Natural killer cell (primary cell): Measurements from ENCODE around the gene S1PR2. TPM values are rescaled to one million over a fixed set of nuclear protein-coding genes. Genes with fewer than 3 reads are reported as not detected.

Source experiments
- ATAC-seq, 3 donors: fragments of 150-1000 bp in 2 of 3; fragments of 200-7000 bp in 1 of 3; cut with Tn5 transposase; 1 replicate in 1 of 3; 2 replicates in 2 of 3; pipeline ENCODE4 v1.10.0; 2021; ENCODE audit warnings: mild to moderate bottlenecking in 2 of 3, moderate library complexity in 2 of 3
- DNase-seq, 2 donors: peaks; one replicate each; pipeline versions ENCODE4 v3.0.0 to v3.0.0-alpha.2; 2013 to 2021; ENCODE audit warnings: mixed read lengths in 1 of 2
- H3K27ac ChIP-seq: one replicate; pipeline ENCODE4 v1.5.1; 2013; ENCODE audit warnings: mild to moderate bottlenecking, low read length
- H3K27me3 ChIP-seq: one replicate; pipeline ENCODE4 v1.6.1; 2013; ENCODE audit warnings: low read length; ENCODE audit not compliant: control insufficient read depth, insufficient read depth
- H3K36me3 ChIP-seq: one replicate; pipeline ENCODE4 v1.6.1; 2013; ENCODE audit warnings: low read length; ENCODE audit not compliant: control insufficient read depth, insufficient read depth
- H3K4me1 ChIP-seq: one replicate; pipeline ENCODE4 v1.6.1; 2013; ENCODE audit warnings: low read length; ENCODE audit not compliant: control insufficient read depth, insufficient read depth
- H3K4me3 ChIP-seq: one replicate; pipeline ENCODE4 v1.5.1; 2013; ENCODE audit warnings: low read length
- H3K9me3 ChIP-seq: one replicate; pipeline ENCODE4 v1.6.1; 2013; ENCODE audit warnings: low read length; ENCODE audit not compliant: control insufficient read depth, insufficient read depth
- H3K27ac Mint-ChIP-seq, 2 donors: one replicate each; pipeline ENCODE4 v1.8.0; 2022; ENCODE audit warnings: mild to moderate bottlenecking in 2 of 2, mixed read lengths in 2 of 2, moderate library complexity in 1 of 2
- H3K27me3 Mint-ChIP-seq, 2 donors: one replicate each; pipeline ENCODE4 v1.8.0; 2022; ENCODE audit warnings: low read depth in 2 of 2, mixed read lengths in 2 of 2
- H3K36me3 Mint-ChIP-seq: one replicate; pipeline ENCODE4 v1.8.0; 2022; ENCODE audit warnings: mixed read lengths
- H3K4me1 Mint-ChIP-seq, 2 donors: one replicate each; pipeline ENCODE4 v1.8.0; 2022; ENCODE audit warnings: mixed read lengths in 2 of 2
- H3K4me3 Mint-ChIP-seq: one replicate; pipeline ENCODE4 v1.8.0; 2022; ENCODE audit warnings: mild to moderate bottlenecking, moderate library complexity, mixed read lengths
- H3K9me3 Mint-ChIP-seq, 2 donors: one replicate each; pipeline ENCODE4 v1.8.0; 2022; ENCODE audit warnings: mixed read lengths in 2 of 2
- CTCF ChIP-seq: fragments of 200-600 bp; IDR thresholded peaks from one replicate; pipeline ENCODE4 v1.8.0; 2022; ENCODE audit warnings: antibody characterized with exemption
- WGBS: methylation state at CpG from one replicate; pipeline ENCODE4 v1.1.7; 2013; ENCODE audit warnings: missing lambda C conversion rate; ENCODE audit not compliant: insufficient coverage; 5-methylcytosine and 5-hydroxymethylcytosine counted together
- intact Hi-C: fragments of 100-400 bp; cut with micrococcal nuclease; formaldehyde crosslinking; loops from one replicate; pipeline ENCODE4 v1.14.2; 2022
- total RNA-seq, 4 donors: library from RNA; stranded (reverse); fragments of 120-200 nt in 1 of 4; gene quantifications; one replicate each; pipeline versions ENCODE4 v1.2.3 to v1.2.4, GENCODE V29; 2013 to 2022

The S1PR2 gene
- total RNA-seq, 3 donors from 2014 or later (not counting 1 experiment from before 2014, with no cell fraction given), result 6.8 to 12.6 (median 9.5) TPM

- ATAC-seq (no peak), DNase-seq (no peak)
- Histone ChIP-seq H3K9me3 (no peaks in the 10 kb centered on the region), H3K4me1 (peaks cover 15% of the 10 kb centered on the region), H3K4me3 (no peak overlapping the region), H3K27ac (no peak overlapping the region), H3K27me3 (no peaks in the 10 kb centered on the region), H3K36me3 (no peaks in the 10 kb centered on the region)
- 95% methylated on average over 23 of the region's 23 CpGs for whole genome bisulfite sequencing
- Mint-ChIP-seq H3K9me3 (no peaks in the 10 kb centered on the region), H3K4me1 (peaks cover 0 to 18% of the 10 kb centered on the region in 2 donors), H3K4me3 (no peak overlapping the region), H3K36me3 (no peaks in the 10 kb centered on the region), H3K27me3 (no peaks in the 10 kb centered on the region), H3K27ac (peak overlapping the region in 1 of 2 donors; percentile 14)
- intact Hi-C loops, result no loop called here
- no peak for TF ChIP-seq CTCF
Measured at GRCh38 chr19:10224337-10224736, 6.8 kb downstream of the S1PR2 start.

- Histone ChIP-seq H3K4me3 (no peak overlapping the region), H3K4me1 (peaks cover 9% of the 10 kb centered on the region), H3K27ac (no peak overlapping the region), H3K36me3 (no peaks in the 10 kb centered on the region), H3K27me3 (no peaks in the 10 kb centered on the region), H3K9me3 (no peaks in the 10 kb centered on the region)
- no peaks in the 10 kb centered on the region for H3K9me3 Mint-ChIP-seq
- H3K36me3 Mint-ChIP-seq, result no peaks in the 10 kb centered on the region
- H3K27ac Mint-ChIP-seq, result peak overlapping the region in 1 of 2 donors; percentile 14
- no peak for TF ChIP-seq CTCF
- 95% methylated on average over 28 of the region's 28 CpGs for WGBS
- intact Hi-C loops, result no loop called here
- ATAC-seq, result no peak
- peaks cover 0 to 12% of the 10 kb centered on the region in 2 donors for H3K4me1 Mint-ChIP-seq
- H3K27me3 Mint-ChIP-seq, result no peaks in the 10 kb centered on the region
- DNase-seq, result no peak
- H3K4me3 Mint-ChIP-seq, result no peak overlapping the region
Measured at GRCh38 chr19:10223488-10224213, 7.5 kb downstream of the S1PR2 start.

GRCh38 chr19:10222201-10222890 is 8.8 kb downstream of the S1PR2 start:
- Histone ChIP-seq H3K36me3 (no peaks in the 10 kb centered on the region), H3K4me1 (peaks cover 4% of the 10 kb centered on the region), H3K27me3 (no peaks in the 10 kb centered on the region), H3K27ac (no peak overlapping the region), H3K4me3 (no peak overlapping the region), H3K9me3 (no peaks in the 10 kb centered on the region)
- Mint-ChIP-seq H3K27ac (no peak overlapping the region), H3K4me3 (no peak overlapping the region), H3K36me3 (no peaks in the 10 kb centered on the region), H3K4me1 (peaks cover 0 to 8% of the 10 kb centered on the region in 2 donors), H3K9me3 (no peaks in the 10 kb centered on the region), H3K27me3 (no peaks in the 10 kb centered on the region)
- WGBS, result 57% methylated on average over 10 of the region's 14 CpGs
- DNase-seq, result no peak
- intact Hi-C loops, result no loop called here
- ATAC-seq, result no peak
- TF ChIP-seq CTCF, result no peak
